Activated T-cell treated with anti-CD3 and anti-CD28 coated beads for 4 hours (primary cell): ENCODE measurements around the gene SHC3.

Experiments
- DNase-seq: peaks from one replicate; pipeline ENCODE4 v3.0.0-alpha.2; 2020

The SHC3 gene

DNA sequence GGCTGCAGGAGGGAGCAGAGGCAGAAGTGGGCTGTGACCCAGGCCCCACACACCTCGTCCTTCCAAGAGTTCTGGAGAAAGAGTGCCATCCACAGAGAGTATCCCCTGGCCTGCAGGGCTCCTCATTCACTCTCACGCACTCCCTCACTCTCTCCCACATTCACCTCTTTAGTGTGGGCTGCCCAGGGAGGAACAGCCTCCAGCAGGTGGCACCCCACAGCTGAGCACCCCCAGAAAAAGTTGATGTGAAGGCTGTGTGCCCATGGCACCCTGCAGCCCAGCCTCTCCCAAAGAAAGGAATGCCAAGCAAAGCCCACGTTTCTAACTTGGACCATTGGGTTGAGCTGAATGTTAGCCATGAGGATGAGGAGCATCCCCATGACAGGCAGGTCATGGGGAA is 4.5 kb upstream of the SHC3 start:
- DNase-seq = no peak

DNA sequence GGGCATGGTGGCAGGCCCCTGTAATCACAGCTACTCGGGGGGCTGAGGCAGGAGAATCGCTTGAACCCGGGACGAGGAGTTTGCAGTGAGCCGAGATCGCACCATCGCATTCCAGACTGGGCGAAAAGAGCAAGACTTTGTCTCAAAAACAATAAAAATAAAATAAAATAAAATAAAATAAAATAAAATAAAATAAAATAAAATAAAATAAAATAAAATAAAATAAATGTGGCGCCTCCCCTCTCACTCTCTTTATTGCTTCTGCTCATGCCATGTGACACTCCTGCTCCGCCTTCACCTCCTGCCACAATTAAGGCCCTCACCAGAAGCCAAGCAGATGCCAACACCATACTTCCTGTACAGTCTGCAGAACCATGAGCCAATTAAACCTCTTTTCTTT is 3.8 kb upstream of the SHC3 start:
- no peak for DNase-seq

DNA sequence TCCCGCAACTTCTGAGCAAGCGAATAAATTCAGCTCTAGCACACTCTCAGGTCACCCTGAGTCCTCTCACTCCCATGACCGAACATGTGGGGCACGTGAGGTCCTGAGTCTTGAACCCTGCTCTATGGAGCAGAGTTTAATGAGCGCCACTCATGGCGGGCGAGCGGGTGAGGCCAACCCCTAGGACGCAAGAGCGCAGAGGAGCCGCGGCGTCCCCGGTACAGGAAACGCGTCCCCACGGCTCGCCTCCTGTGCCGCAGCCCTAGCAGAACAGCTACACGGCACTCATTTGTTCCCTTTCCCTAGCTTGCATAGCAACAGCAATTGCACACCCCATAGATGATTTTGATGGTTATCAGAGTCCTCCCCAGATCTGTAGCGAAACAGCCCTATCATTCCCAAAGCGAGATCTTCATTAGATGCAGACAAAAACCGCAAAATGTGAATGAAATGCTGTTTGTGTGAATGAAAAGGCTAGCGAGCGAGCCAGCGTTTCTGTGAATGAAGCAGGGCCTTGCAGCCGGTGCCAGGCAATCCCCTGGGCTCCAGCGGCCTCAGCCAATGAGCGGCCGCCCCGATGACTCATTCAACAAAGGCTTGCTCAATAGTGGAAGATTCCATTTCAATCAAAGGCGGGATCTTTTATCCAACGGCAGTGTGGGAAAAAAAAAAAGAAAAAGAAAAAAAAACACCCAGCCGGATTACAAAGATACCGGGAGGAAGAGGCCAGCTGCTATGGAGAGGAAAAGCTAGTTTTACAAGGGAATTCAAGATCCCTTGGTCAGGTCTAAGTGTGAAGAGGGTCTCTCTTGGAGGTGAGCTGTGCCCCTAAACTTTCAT is 1.5 kb upstream of the SHC3 start:
- DNase-seq = peak; percentile 17

DNA sequence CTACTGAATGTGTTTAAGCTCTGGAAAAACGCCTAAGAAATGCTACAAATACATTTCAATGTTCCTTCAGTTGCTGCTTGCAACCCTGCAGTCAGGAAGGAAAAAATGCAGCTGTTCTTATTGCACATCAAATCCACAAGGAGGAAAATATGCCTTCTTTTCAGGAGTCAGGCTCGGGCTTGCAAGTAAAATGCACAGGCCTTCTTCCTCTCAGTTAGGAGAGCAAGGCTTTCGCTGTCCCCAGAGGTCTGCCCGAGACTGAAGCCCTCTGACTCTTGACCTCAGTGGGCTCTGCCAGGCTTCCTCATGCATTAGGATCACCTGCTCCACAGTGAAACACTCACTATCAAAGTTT is 899 bp upstream of the SHC3 start:
- no peak for DNase-seq

DNA sequence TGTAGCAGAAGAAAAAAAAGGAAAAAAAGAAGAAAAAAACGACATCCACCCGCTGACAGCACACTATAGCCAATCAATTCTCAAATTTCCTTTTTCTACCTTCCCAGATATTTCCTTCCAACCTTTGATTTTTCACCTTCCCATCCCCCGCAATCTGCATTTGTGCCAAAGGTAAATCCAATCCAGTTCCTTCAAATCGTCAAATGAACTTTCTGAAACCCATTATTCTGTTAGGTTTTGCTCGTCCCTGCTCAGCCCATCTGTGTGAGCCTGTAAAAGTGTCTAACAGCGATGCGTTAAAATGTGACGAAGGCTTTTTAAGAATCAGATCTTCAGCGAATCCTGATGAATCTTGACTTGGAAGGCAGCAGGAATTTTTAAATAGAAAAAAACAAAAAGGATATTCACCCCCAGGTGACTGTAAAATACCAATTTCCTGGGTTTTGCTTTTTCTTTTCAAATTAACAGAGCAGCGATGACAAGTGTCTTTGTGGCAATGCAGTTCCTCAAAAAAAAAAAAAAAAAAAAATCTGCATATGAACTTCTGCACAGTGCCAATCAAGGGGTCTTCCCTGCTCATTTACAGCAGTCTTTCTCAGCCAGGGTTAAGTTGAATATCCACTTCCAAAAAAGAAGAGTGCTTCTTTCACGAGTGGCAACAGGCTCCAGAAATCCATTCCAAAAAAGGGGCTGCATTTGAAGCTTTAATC is 367 bp upstream of the SHC3 start:
- no peak for DNase-seq

DNA sequence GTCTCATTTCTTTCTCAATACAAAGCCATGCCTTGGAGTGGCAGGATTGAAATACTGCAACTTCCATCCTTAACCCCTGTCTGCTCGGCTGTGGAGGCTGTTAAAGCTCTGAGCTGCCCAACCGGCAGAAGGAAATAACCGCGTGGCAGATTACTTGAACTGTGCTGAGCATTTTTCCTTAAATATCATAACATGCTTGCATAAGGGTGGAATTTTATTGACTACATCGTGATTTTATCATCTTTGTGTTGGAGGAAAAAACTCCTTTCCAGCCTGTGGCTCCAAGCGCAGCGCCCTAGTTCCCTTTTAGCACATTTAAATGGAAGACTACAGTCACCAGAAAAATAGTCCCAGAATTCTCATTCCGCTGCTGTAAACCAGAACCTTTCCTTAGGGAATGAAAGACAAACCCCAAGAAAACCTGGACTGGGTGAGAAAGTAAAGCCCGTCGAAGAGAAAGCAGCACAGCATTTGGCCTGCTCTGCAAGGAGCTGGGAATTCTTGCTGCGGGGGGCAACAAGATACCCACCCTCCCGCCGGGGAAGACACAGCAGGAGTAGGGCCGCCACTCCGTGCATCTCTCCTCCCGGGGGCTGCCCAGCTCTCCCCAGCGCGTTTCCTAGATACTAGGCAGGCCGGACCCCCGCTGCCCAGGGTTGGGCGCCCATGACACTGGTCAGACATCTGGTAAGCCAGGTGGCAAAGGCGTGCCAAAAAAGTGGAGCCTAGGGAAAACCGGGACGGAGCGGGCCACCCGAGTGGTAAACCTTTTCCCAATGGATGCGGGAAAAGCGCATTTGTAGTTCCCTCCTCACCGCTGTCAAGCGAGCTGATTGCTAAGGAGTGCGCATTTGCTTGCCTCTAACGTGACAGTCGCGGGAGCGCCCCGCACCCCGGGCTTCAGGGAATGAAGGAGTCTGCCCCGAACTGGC is 1.3 kb downstream of the SHC3 start:
- no peak for DNase-seq

DNA sequence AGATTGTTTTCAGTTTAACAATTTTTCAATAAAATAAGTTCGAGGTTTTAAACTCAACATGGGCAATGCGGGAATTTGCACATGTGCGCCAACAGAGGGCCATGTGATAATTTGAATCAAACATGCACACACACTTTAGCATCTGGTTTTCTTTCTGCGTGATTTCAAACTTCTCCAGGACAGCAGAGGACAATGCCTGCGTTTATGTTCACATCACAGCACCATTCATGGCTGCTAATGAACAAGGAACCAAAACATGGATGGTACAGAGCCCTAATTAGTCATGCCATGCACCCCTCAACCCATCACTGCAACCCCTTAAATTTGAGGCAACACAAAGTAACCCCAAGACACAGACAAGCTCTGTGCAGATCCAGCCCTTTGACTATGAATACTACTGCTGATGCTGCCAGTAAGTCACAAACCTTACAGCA is 2.8 kb downstream of the SHC3 start:
- DNase-seq = no peak

DNA sequence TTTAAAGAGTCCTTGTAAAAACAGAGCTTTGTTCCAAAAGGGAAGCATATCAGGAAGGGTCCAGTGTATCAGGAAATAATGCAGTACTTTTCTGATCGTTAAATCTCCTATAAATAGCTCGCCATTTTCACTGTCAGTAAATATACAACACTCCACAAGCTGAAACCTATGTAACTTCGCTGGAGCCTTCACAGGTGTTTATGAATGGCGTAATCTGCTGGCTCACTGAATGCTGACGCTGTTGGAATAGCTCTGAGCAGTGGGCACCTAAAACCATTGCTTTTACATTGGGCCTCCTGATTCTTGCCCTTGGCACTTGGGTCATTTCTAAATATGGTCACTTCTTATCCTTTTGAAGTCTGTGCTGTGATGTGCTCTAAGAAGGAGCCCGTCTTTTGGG is 4.3 kb downstream of the SHC3 start:
- DNase-seq = no peak

DNA sequence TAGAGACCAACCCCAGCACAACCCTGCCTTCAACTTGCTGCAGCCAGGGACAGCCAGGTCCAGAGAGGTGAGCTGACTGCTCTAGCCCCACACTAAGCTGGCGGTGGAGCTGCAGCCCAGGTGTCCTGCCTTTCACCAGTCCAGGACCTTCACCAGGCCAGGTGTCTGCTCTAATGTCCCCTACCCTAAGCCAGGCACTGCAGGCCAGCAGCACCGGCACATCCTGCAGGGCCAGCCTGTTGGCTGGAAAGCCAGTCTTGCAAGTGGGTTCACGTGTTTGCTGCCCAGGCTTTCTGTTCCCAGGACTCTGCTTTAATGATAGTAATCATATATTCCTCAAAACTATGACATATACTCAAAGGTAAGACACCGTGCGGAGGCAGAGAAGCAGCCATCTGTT is 5.5 kb downstream of the SHC3 start:
- DNase-seq = no peak

DNA sequence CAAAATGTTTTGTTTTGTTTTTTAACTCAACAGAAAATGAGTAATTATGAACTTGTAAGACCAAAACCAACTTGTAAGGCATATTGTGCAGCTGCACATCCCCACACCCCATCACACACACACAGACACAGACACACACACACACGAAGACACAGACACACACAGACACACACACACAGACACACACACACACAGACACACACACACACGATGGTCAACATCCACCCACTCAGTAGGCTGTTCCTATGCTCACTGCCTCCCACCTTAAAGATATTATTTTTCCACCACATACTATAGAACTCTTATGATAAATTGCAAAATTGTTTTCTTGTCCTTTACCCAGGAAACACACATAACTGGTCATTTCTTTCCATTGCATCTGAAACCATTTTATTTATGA is 6.2 kb downstream of the SHC3 start:
- DNase-seq = no peak

DNA sequence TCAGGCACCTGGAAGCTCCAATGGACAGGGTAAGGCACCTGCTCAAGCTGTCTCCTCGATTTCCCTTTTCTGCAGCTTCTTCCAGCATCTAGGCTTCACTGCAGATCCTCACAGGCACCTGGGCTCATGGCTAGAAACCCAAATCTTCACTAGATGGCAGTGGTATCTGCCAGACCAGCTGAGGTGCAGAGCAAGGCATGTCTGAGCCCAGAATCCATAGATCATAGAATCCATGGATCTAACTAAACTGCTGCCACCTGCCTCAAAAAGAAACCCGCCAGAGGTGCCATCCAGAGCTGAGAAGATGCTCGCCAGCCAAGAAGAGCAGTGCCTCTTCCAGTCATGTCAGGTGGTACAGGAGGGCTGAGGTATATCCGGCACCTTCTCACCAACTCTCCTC is 6.9 kb downstream of the SHC3 start:
- DNase-seq = no peak

DNA sequence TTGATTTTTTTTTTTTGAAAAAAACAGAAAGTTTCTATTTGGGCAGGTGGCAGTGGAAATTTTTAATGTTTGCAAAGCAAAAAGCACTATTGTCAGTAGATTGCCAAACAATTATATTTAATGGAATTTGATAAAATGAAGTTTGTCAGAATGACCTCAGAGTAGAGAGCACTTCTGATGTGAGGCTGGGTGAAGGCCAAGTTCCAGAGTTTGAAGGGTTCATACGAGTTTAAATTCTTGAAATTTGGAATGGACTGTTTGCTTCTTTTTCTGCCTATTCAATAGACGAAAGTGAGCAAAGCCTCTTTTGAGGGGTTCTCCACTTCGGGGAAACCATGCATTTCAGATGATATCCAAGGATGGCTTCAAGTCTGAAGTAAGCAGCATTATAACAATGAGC is 7.4 kb downstream of the SHC3 start:
- DNase-seq = no peak

DNA sequence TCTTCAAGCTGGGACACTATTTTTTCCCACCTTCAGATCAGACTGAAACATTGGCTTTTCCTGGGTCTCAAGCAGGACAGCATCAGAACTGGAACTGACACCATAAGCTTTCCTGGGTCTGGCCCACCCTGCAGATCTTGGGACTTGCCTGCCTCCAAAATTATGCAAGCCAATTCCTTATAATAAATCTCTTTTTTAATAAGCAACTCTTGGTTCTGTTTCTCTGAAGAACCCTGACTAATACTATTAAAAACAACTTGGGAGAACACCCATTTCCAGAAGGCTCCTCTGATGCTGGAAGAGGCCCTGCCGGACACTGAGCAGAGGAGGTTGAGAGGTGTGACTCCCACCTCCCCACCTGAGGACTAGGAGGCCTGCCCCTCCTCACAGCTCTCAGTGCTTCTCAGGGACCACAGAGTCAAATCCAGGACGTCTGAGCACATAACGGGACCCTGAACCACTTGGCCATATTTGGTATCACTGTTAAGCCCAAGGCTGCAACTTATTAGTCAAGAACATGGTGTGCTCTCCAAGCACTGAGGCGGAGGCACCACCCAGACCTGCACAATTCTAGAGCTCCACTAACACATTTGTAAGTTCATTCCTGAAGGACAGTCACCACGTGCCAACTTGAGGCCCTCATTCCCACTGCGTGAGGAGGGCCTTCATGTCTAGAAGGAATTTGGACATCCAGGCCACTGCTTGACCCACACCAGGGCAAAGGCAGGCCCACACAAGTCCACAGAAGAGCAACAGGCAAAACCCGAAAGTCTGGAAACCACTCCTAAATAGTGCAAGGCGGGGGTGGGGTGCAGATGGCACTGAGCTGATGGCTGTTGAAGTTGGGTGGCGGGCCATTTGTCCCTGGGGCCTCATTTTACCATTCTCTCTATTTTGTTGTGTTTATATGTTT is 9.5 kb downstream of the SHC3 start:
- no peak for DNase-seq

DNA sequence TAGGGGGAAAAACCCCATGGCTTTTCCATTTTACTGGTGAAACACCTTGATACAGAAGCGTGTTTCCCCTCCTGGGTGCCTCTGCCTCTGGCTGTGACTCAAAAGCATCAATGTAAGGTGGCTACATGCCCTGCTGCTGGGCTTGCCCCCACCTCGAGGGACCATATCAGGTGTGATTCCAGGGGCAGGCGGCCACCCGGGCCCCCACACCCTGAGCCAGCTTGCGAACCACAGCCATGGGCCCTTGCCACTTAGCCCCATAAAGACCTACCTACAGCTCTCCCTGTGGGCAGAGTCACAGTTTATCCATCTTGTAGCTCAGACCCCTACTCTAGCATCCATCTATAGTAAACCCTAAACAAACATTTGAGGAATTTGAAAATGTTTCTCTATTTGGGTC is 10.8 kb downstream of the SHC3 start:
- DNase-seq = no peak

DNA sequence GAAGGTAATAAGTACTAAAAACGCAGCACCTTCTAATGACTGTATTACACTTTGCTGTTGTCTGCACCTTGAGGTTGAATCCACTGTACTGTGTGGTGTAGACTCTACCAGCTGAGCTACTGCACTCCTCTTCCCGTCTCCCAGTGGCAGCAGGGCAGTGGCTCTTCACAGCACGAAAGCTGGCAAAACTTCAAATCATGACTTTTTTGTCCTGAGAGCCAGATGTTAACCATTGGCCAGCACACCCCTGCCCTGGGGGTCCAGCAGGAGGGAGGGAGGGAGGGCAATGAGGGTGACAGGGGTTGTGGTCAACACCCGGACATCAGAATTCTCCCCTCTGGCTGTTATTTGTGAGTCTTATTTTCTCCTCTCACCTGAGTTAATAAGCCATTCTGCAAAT is 11.8 kb downstream of the SHC3 start:
- DNase-seq = no peak

DNA sequence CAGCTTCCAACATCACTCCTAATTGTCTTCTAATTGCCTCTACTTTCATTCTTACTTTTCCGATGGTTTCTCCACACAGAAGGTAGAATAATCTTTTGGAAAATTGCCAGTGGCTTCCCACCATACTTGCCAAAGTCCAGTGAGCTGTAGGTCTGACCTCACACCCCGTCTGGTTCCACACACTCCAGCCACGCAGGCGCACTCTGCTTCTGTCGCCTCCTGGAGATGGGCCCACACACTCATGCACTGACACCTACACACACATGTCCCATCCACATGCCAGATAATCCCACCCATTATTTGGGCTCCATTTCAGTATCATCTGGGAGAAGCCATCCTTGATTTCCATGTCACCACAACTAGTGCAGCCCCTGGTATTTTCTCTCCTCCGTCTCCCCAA is 12.7 kb downstream of the SHC3 start:
- DNase-seq = no peak

DNA sequence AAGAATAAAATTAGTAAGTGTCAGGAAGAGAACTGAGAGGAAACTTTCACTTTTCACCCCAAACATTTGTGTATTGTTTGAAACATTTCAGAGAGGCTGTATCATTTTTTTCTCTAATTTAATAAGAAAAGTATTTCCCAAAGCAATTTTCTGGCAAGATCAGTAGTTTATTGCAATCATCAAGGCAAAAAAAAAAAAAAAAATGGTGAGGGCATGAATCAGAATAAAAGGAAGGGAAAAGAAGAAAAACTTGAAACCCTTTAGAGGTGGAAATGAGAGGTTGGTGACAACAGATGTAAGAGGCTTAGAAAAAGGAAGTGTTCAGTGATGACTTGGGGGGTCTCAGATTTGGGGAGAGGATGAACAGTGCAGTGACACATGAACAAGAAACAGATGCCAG is 13.3 kb downstream of the SHC3 start:
- no peak for DNase-seq

DNA sequence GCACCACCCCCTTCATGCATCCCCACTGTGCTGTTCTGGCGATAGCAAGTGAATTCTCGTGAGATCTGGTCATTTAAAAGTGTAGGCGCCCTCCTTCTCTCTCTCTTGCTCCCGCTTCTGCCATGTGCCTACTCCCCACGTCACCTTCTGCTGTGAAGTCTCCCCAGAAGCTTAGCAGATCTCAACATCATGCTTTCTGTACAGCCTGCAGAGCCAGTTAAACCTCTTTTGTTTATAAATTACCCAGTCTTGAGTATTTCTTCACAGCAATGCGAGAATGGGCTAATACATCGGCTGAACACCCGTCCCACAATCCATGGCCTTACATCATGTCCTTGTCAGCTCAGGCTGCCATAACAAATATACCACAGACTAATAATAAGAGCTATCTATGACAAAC is 17.4 kb downstream of the SHC3 start:
- DNase-seq = no peak

DNA sequence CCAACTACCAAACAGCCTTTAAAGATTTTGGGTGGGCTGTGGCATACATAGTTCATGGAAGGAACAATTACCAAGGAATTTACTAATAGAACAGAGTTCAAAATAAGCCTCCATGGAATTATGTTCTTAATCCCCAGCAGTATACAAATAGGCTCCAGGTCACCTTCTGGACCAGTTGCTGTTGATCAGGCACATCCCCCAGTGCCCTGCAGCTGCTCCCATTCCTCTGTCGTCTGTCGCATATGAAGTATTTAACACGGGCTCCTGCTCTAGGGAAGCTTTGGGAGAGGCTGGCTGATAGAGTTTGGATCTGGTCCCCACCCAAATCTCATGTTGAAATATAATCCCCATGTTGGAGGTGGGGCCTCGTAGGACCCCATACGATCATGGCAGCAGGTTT is 17.8 kb downstream of the SHC3 start:
- no peak for DNase-seq

DNA sequence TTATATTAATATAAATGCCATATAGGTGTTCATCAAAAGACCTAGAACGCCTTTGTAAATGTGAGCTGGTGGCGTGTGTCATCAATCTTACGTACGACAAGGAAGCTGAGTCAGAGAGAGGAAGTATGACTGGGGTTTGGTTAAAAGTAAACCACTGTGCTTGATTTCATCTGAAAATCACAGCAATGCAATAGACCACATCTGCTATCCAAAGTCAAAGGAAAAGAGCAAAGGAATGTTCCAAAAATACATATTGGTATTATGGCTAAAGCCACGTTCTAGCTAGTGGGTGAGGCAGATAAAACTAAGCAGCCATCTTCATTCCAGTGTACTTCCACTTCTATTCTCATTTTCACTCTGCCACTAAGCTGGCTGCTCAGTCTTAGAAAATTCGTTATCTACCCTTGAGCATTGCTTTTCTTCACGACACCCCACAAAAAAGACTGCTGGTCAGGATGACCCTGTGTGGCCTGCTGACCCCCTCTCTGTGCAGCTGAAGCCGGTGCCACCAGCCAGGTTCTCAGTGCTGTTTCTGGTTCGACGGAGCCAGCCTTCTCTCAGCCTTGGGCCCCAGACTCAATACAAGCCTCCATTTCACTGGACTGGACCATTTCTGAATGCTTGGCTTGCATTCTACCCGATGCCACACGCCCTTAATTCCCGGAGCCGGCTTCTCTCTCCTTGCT is 23.8 kb downstream of the SHC3 start:
- no peak for DNase-seq

DNA sequence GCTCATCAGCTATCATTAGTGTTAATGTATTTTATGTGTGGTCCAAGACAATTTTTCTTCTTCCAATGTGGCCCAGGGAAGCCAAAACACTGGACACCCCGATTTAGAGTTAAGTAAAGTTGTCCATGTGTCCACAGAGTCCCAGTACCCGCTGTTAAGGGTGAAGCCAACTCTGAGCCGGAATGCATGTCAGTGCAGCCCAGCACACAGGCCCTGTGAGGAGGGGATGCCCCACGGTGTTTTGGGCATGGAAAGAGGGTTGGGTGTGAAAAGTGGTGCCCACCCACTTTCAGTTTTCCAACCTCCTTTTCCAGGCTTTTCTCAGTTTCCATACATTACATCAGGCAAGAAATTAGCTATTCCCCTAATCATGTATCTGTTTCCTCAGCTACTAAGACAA is 24.4 kb downstream of the SHC3 start:
- no peak for DNase-seq
